T47D (cell line): ENCODE measurements around the gene BTBD16.

Experiments used
- DNase-seq, 2 experiments: peaks; one replicate each; pipeline versions ENCODE4 v3.0.0 to v3.0.0-alpha.2; 2011 to 2012; ENCODE audit warnings: low read depth in 1 of 2, low spot score in 1 of 2
- JUND ChIP-seq: IDR thresholded peaks from 2 replicates; pipeline ENCODE4 v1.6.1; 2012; ENCODE audit warnings: low read depth
- in situ Hi-C: cut with HindIII; loops from 2 replicates; pipeline ENCODE4 v1.10.0; 2016; ENCODE audit warnings: low sequenced_read_pairs, low pct_unique_long_range_greater_than_20kb

The BTBD16 gene

GRCh38 chr10:122239578-122240257 is 31.4 kb upstream of the BTBD16 start:
- no peak for DNase-seq
- in situ Hi-C loops: no loop called here
- TF ChIP-seq JUND: no peak

GRCh38 chr10:122240401-122240800 is 30.7 kb upstream of the BTBD16 start:
- in situ Hi-C loops: no loop called here
- no peak for DNase-seq
- TF ChIP-seq JUND: no peak

- in situ Hi-C loops: no loop called here
- no peak for TF ChIP-seq JUND
- DNase-seq: no peak
Observed at GRCh38 chr10:122241836-122242235, 29.3 kb upstream of the BTBD16 start.

GRCh38 chr10:122243550-122243949 is 27.5 kb upstream of the BTBD16 start:
- no peak for DNase-seq
- TF ChIP-seq JUND: no peak
- in situ Hi-C loops: no loop called here

- in situ Hi-C loops: no loop called here
- TF ChIP-seq JUND: no peak
- no peak for DNase-seq
Observed at GRCh38 chr10:122244001-122244975, 26.8 kb upstream of the BTBD16 start.

GRCh38 chr10:122245136-122245535 is 26.0 kb upstream of the BTBD16 start:
- DNase-seq: no peak
- in situ Hi-C loops: no loop called here
- TF ChIP-seq JUND: no peak

GRCh38 chr10:122245897-122246296 is 25.2 kb upstream of the BTBD16 start:
- in situ Hi-C loops: no loop called here
- TF ChIP-seq JUND: no peak
- no peak for DNase-seq

GRCh38 chr10:122246830-122247520 is 24.1 kb upstream of the BTBD16 start:
- in situ Hi-C loops: no loop called here
- no peak for TF ChIP-seq JUND
- DNase-seq: no peak

- DNase-seq: no peak
- TF ChIP-seq JUND: no peak
Observed at GRCh38 chr10:122248356-122249302, 22.5 kb upstream of the BTBD16 start.

GRCh38 chr10:122249303-122249850 is 21.7 kb upstream of the BTBD16 start:
- no peak for DNase-seq
- in situ Hi-C loops: no loop called here

More at GRCh38 chr10:122248356-122249302, 22.5 kb upstream of the BTBD16 start:
- in situ Hi-C loops: no loop called here

GRCh38 chr10:122249991-122250750 is 20.9 kb upstream of the BTBD16 start:
- no peak for DNase-seq
- no peak for TF ChIP-seq JUND
- in situ Hi-C loops: no loop called here

More at GRCh38 chr10:122249303-122249850, 21.7 kb upstream of the BTBD16 start:
- TF ChIP-seq JUND: no peak
